Vagina (tissue), 2 donors: ENCODE data around the gene SCML1.

Source experiments
- CTCF ChIP-seq, 3 experiments: fragments of 450-650 bp in 2 of 3; fragments of 200-600 bp in 1 of 3; sonication (generic) in 1 of 3; IDR thresholded peaks; one replicate each; pipeline ENCODE4 v1.5.1; 2017 to 2019; ENCODE audit warnings: antibody characterized with exemption in 3 of 3, mild to moderate bottlenecking in 2 of 3, moderate library complexity in 2 of 3
- POLR2A ChIP-seq, 2 donors: fragments of 450-650 bp; IDR thresholded peaks; one replicate each; pipeline ENCODE4 v1.6.1; 2017; ENCODE audit warnings: antibody characterized with exemption in 2 of 2, mild to moderate bottlenecking in 2 of 2, moderate library complexity in 2 of 2
- POLR2AphosphoS5 ChIP-seq, 2 donors: sonication (generic); formaldehyde crosslinking; IDR thresholded peaks; one replicate each; pipeline ENCODE4 v1.9.0; 2017; ENCODE audit warnings: antibody characterized with exemption in 2 of 2, mild to moderate bottlenecking in 2 of 2, low read depth in 1 of 2; ENCODE audit not compliant: insufficient read depth in 1 of 2

- no peak for TF ChIP-seq CTCF (IDR thresholded peaks at IDR 0.05)
- TF ChIP-seq POLR2A (IDR thresholded peaks at IDR 0.05): no peak
- TF ChIP-seq POLR2AphosphoS5 (IDR thresholded peaks at IDR 0.05; ENCODE audit: insufficient read depth in 1 of 2, low read depth in 1 of 2): no peak
These were observed 40.1 kb upstream of the SCML1 start for GRCh38 chrX:17697191-17697590.
